Lower leg skin (tissue), 4 donors: Measurements from ENCODE around the gene AKAP8L. TPM values are rescaled to one million over a fixed set of nuclear protein-coding genes. Genes with fewer than 3 reads are reported as not detected.

Source experiments
- DNase-seq, 2 donors: peaks; one replicate each; pipeline ENCODE4 v3.0.0-alpha.2; 2019; ENCODE audit warnings: low spot score in 2 of 2
- H3K4me3 ChIP-seq: fragments of 200-600 bp; sonication (generic); 2 replicates; pipeline ENCODE4 v1.5.1; 2017; ENCODE audit warnings: mild to moderate bottlenecking, low read depth; ENCODE audit not compliant: poor library complexity, severe bottlenecking
- POLR2A ChIP-seq, 2 donors: fragments of 450-650 bp; IDR thresholded peaks; one replicate each; pipeline ENCODE4 v1.6.1; 2016 to 2017; ENCODE audit warnings: antibody characterized with exemption in 2 of 2, mild to moderate bottlenecking in 1 of 2, moderate library complexity in 1 of 2
- WGBS, 2 donors: methylation state at CpG; one replicate each; pipeline ENCODE4 v1.1.5; 2018; 5-methylcytosine and 5-hydroxymethylcytosine counted together
- intact Hi-C: fragments of 100-400 bp; cut with DNase I; formaldehyde crosslinking; loops from one replicate; pipeline ENCODE4 v1.15.0; 2023; ENCODE audit warnings: low total_unique reads
- total RNA-seq, 4 donors: library from RNA; depleted of rRNA; stranded (reverse); fragments of >200 nt; gene quantifications; one replicate each; pipeline ENCODE4 v1.1.0, GENCODE V29; 2016
- TF ChIP-seq, protein P1 (sequence below), 3 donors: fragments of 450-650 bp; IDR thresholded peaks; one replicate each; pipeline ENCODE4 v1.5.1; 2016; ENCODE audit warnings: antibody characterized with exemption in 3 of 3, mild to moderate bottlenecking in 3 of 3, moderate library complexity in 2 of 3

Gene AKAP8L
- total RNA-seq, 4 donors from 2014 or later = 82.4 to 141 (median 95.3) TPM

- no peak overlapping the region for H3K4me3 ChIP-seq
- no peak for DNase-seq
- intact Hi-C loops = no loop called here
- WGBS, 2 donors = 96 to 98% methylated on average over 12 to 13 of the region's 13 CpGs
- TF ChIP-seq, protein P1, sequence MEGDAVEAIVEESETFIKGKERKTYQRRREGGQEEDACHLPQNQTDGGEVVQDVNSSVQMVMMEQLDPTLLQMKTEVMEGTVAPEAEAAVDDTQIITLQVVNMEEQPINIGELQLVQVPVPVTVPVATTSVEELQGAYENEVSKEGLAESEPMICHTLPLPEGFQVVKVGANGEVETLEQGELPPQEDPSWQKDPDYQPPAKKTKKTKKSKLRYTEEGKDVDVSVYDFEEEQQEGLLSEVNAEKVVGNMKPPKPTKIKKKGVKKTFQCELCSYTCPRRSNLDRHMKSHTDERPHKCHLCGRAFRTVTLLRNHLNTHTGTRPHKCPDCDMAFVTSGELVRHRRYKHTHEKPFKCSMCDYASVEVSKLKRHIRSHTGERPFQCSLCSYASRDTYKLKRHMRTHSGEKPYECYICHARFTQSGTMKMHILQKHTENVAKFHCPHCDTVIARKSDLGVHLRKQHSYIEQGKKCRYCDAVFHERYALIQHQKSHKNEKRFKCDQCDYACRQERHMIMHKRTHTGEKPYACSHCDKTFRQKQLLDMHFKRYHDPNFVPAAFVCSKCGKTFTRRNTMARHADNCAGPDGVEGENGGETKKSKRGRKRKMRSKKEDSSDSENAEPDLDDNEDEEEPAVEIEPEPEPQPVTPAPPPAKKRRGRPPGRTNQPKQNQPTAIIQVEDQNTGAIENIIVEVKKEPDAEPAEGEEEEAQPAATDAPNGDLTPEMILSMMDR (IDR thresholded peaks at IDR 0.05) = no peak
- no peak for TF ChIP-seq POLR2A (IDR thresholded peaks at IDR 0.05)
Observed at GRCh38 chr19:15424121-15424520, 5.3 kb upstream of the AKAP8L start.

DNA sequence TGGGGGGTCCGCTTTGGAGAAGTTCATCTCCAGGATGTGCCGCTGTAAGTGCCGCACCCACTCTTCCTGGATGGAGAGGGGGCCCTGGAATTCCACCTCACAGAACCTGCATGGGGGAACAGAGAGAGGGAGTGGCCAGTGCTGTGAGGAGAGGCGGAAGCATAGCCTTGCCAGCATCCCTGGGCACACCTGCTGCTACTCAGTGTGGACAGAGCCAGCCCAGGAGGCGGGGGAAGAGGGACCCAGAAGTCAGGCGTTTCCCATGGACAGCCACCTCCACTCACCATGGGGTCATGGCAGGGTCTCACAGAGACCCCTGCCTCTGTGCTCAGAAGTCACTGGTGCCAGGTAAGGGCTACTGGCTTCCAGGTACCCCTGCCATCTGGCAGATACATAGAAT lies 4.3 kb upstream of the AKAP8L start:
- DNase-seq = no peak
- intact Hi-C loops = no loop called here
- 95 to 98% methylated on average over 4 to 5 of the region's 6 CpGs for WGBS, 2 donors
- no peak for TF ChIP-seq POLR2A (IDR thresholded peaks at IDR 0.05)
- TF ChIP-seq, protein P1 (IDR thresholded peaks at IDR 0.05) = no peak
- no peak overlapping the region for H3K4me3 ChIP-seq

DNA sequence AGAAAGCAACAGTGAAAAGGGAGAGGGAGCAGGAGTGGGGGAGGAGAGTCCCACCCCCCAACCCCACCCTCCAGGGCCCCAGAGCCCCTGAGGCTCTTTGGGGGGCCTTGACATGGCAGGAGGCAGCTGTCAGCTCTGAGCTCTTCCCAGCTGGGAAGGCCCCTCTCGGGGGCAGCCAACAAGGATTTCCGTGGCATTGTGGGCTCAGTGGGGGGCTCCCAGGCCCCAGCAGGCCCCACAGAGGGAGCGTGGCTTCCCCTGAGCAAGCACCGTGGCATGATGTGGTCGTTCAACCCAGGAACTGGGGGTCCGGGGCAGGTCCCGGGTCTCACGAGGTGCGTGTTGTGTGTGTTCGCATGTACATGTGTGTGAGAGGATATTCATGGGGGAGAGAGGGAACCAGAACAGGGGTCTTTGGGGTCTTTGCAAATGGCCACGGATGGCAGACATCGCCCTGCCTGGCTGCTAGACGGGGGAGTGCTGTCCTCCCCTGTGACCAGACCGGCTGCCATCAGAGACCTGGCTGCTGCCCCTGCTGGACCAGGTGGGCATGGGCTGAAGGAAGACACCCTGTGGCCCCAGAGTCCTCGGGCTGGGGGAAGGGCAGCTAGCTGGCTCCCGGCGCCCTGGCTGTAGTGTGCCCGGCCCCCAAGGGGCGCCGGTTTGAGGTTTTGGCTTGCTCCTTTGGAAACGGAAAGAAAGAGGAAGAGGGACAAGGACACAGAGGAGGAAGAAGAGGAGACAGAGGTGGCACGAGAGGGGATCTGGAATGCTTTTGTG lies 3.7 kb upstream of the AKAP8L start:
- no peak for DNase-seq
- TF ChIP-seq, protein P1 (IDR thresholded peaks at IDR 0.05) = no peak
- no peak for TF ChIP-seq POLR2A (IDR thresholded peaks at IDR 0.05)
- 83 to 88% methylated on average over 22 of the region's 22 CpGs for WGBS, 2 donors
- no peak overlapping the region for H3K4me3 ChIP-seq
- intact Hi-C loops = no loop called here

- no peak for DNase-seq
- TF ChIP-seq POLR2A (IDR thresholded peaks at IDR 0.05) = no peak
- TF ChIP-seq, protein P1 (IDR thresholded peaks at IDR 0.05) = no peak
- WGBS, 2 donors = 65 to 66% methylated on average over 15 of the region's 15 CpGs
Observed at GRCh38 chr19:15421721-15422260, 3.0 kb upstream of the AKAP8L start.

DNA sequence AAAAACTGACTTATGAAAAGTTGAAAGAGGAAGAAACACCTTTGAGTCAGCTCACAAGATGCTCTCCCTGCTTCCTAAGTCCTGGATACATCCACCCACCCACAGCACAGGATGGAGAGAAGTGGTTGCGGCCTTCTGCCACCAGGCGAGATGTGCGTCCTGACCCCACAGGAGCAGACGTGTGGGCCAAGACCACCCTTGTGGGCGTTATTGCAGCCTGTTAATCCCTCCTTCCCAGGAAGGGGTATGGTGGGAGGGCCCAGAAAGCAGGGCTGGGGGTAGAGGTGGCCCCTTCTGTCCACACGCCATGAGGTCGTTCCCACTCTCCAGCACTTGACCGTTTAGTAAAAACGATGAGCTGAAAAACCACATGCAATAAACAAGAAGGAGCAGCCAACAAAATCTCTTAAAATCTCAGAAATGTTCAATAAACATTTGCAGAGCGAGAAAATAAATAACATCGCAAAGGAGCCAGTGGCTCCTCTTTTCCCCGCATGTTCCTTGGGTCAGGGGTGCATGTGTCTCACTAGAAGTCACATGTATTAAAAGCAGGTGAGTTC lies 2.4 kb upstream of the AKAP8L start:
- TF ChIP-seq POLR2A (IDR thresholded peaks at IDR 0.05) = no peak
- TF ChIP-seq, protein P1 (IDR thresholded peaks at IDR 0.05) = no peak
- 76 to 78% methylated on average over 12 of the region's 12 CpGs for WGBS, 2 donors
- intact Hi-C loops = no loop called here

More at GRCh38 chr19:15421721-15422260, 3.0 kb upstream of the AKAP8L start:
- intact Hi-C loops = no loop called here
- H3K4me3 ChIP-seq = no peak overlapping the region

More for the DNA sequence above, 2.4 kb upstream of the AKAP8L start:
- no peak for DNase-seq
- H3K4me3 ChIP-seq = no peak overlapping the region
